ENCODE data around the gene NTMT1.

GRCh38 chr9:129586685-129587084 is 39.3 kb upstream of the NTMT1 start:
- TF ChIP-seq GATA3 (IDR thresholded peaks at IDR 0.05; ENCODE audit: low read depth, low read length) = no peak
- no peak for TF ChIP-seq GATA2 (IDR thresholded peaks at IDR 0.05; ENCODE audit: low read depth, low read length)

Measured in SH-SY5Y (cell line).